Prostate gland (tissue), 2 donors: Measurements from ENCODE around the gene ANKRD13D. TPM values are rescaled to one million over a fixed set of nuclear protein-coding genes. Genes with fewer than 3 reads are reported as not detected.

Experiments used
- DNase-seq: peaks from one replicate; pipeline ENCODE4 v3.0.0-alpha.2; 2019; ENCODE audit warnings: low spot score
- H3K27ac ChIP-seq, 2 donors: fragments of 200-600 bp; sonication (generic); 2 replicates each; pipeline ENCODE4 v1.5.1; 2017 to 2019
- H3K27me3 ChIP-seq: fragments of 200-600 bp; sonication (generic); replicated peaks from 2 replicates; pipeline ENCODE4 v1.5.1; 2019; ENCODE audit not compliant: insufficient read depth
- H3K36me3 ChIP-seq, 2 donors: fragments of 200-600 bp; sonication (generic); 1 replicate in 1 of 2; 2 replicates in 1 of 2; pipeline versions ENCODE4 v1.5.1 to v1.8.1; 2017 to 2019
- H3K4me1 ChIP-seq: fragments of 200-600 bp; sonication (generic); replicated peaks from 2 replicates; pipeline ENCODE4 v1.5.1; 2019
- H3K4me3 ChIP-seq, 2 donors: fragments of 200-600 bp; sonication (generic); 2 replicates each; pipeline ENCODE4 v1.5.1; 2017 to 2019
- H3K9me3 ChIP-seq: fragments of 200-600 bp; sonication (generic); 2 replicates; pipeline ENCODE4 v1.5.1; 2017
- CTCF ChIP-seq, 4 experiments: fragments of 200-600 bp in 2 of 4; fragments of 450-650 bp in 2 of 4; sonication (generic) in 2 of 4; IDR thresholded peaks; 1 replicate in 3 of 4; 2 replicates in 1 of 4; pipeline ENCODE4 v1.5.1; 2016 to 2019; ENCODE audit warnings: antibody characterized with exemption in 4 of 4, mild to moderate bottlenecking in 2 of 4, moderate library complexity in 2 of 4
- POLR2A ChIP-seq: fragments of 450-650 bp; IDR thresholded peaks from one replicate; pipeline ENCODE4 v1.6.1; 2016; ENCODE audit warnings: antibody characterized with exemption, mild to moderate bottlenecking
- POLR2AphosphoS5 ChIP-seq: sonication (generic); formaldehyde crosslinking; IDR thresholded peaks from one replicate; pipeline ENCODE4 v1.6.1; 2017; ENCODE audit warnings: antibody characterized with exemption
- WGBS: methylation state at CpG from one replicate; pipeline ENCODE4 v1.1.5; 2018; 5-methylcytosine and 5-hydroxymethylcytosine counted together
- intact Hi-C: fragments of 100-400 bp; cut with DNase I; formaldehyde crosslinking; loops from one replicate; pipeline ENCODE4 v1.14.2; 2022
- total RNA-seq, 2 donors: library from RNA; depleted of rRNA; stranded (reverse); fragments of >200 nt; gene quantifications; one replicate each; pipeline ENCODE4 v1.1.0, GENCODE V29; 2016

Gene ANKRD13D
- total RNA-seq, 2 donors from 2014 or later: 35.9 to 75.3 TPM

DNA sequence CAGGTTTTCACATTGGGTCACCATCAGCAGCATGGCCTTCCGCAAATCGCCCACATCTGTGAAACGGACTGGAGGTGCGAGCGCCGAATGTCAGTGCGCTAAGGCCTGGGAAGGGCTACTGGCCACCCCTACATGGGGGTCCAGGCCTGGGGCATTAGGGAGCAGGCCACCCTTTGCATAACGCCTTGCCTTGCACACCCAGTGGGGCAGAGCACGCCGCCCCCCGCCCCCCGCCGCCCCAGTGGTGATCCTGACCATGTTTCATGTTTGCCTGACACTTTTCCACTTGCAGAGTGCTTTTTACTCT is 20.2 kb upstream of the ANKRD13D start:
- TF ChIP-seq CTCF (IDR thresholded peaks at IDR 0.05): no peak
- TF ChIP-seq POLR2AphosphoS5: no peak
- no peak for TF ChIP-seq POLR2A
- Histone ChIP-seq H3K4me1 (peaks cover 52% of the 10 kb centered on the region), H3K9me3 (no peaks in the 10 kb centered on the region), H3K4me3 (peak overlapping the region in 1 of 2 donors; percentile 93), H3K27me3 (no peaks in the 10 kb centered on the region), H3K36me3 (no peaks in the 10 kb centered on the region), H3K27ac (peak overlapping the region; percentile 75 to 95)
- 88% methylated on average over 12 of the region's 13 CpGs for WGBS
- no peak for DNase-seq
- intact Hi-C loops: loop anchor here (5.0 kb wide), 1 partner anchor 33 kb away; the partner anchor contains the start of gene SSH3

GRCh38 chr11:67269401-67270255 is 19.5 kb upstream of the ANKRD13D start:
- 20% methylated on average over 15 of the region's 15 CpGs for WGBS
- TF ChIP-seq CTCF (IDR thresholded peaks at IDR 0.05) (no peak), POLR2AphosphoS5 (no peak), POLR2A (no peak)
- Histone ChIP-seq H3K9me3 (no peaks in the 10 kb centered on the region), H3K4me1 (peaks cover 57% of the 10 kb centered on the region), H3K4me3 (peak overlapping the region; percentile 6 to 93), H3K27me3 (no peaks in the 10 kb centered on the region), H3K27ac (peak overlapping the region; percentile 75 to 95), H3K36me3 (no peaks in the 10 kb centered on the region)
- DNase-seq: no peak
- intact Hi-C loops: loop anchor here (5.0 kb wide), 1 partner anchor 33 kb away; the partner anchor contains the start of gene SSH3

DNA sequence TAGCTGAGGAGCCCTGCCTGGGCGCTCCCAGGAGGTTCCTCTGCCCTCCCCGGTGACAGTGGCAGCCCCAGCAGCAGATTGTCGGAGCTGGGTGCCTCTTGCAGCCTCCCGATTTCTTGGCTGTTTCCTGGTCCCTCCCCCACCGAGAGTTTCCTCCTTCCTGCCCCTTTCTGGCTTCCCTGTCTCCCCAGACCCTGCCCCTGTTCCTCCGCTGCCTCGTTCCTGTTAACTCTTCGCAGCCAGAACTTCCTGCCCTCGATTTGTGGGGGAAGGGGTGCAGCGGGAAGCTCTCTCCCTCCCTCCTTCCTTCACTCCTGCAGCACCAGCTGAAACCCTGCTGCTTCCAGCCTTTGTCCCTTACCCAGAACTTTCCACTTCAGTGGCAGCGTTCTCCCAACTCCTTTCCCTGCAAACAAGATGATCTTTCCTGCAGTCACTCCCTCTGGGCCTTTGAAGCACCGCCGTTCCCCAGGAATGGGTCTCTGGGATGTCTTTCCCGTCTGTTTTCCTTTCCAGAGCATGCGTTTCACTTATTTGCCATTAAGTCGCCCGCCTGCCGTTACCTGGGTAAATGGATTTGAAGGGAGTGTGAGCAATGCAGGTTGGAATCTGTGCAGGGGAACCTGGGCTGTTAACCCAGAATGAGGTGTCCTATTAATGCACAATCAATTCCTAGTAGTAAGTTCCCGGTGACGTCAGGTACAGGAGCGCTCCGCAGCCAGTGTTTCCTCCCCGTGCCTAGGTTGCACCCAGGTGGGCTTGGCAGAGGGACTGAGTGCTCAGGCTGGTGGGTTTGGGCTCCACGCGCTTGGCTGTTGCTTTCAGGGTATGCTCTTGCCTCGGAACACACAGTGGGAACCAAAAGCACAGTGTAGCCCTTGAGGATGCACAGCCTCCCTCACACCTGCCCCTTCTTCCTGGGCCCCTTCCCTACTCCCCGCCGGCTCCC is 18.6 kb upstream of the ANKRD13D start:
- H3K27me3 ChIP-seq: no peaks in the 10 kb centered on the region
- TF ChIP-seq POLR2A (no peak), CTCF (IDR thresholded peaks at IDR 0.05) (no peak), POLR2AphosphoS5 (no peak)
- H3K27ac ChIP-seq: peak overlapping the region; percentile 75 to 95
- intact Hi-C loops: no loop called here
- WGBS: 25% methylated on average over 27 of the region's 28 CpGs
- H3K36me3 ChIP-seq: no peaks in the 10 kb centered on the region
- DNase-seq: no peak
- peak overlapping the region; percentile 6 to 93 for H3K4me3 ChIP-seq
- H3K9me3 ChIP-seq: no peaks in the 10 kb centered on the region
- H3K4me1 ChIP-seq: peaks cover 66% of the 10 kb centered on the region

GRCh38 chr11:67271205-67271540 is 17.9 kb upstream of the ANKRD13D start:
- Histone ChIP-seq H3K9me3 (no peaks in the 10 kb centered on the region), H3K27me3 (no peaks in the 10 kb centered on the region), H3K27ac (peak overlapping the region in 1 of 2 donors; percentile 95), H3K4me3 (no peak overlapping the region), H3K36me3 (no peaks in the 10 kb centered on the region), H3K4me1 (peaks cover 72% of the 10 kb centered on the region)
- TF ChIP-seq POLR2AphosphoS5 (no peak), CTCF (IDR thresholded peaks at IDR 0.05) (no peak), POLR2A (no peak)
- no peak for DNase-seq
- intact Hi-C loops: no loop called here
- WGBS: 48% methylated on average over 5 of the region's 5 CpGs
